ENCODE data around the gene ERGIC1. TPM values are rescaled to one million over a fixed set of nuclear protein-coding genes. Genes with fewer than 3 reads are reported as not detected.

The ERGIC1 gene
- total RNA-seq, 1 donor from 2014 or later = 177 TPM

GRCh38 chr5:172858511-172858989, 24.5 kb downstream of the ERGIC1 start:
- Histone ChIP-seq H3K9me3 (no peaks in the 10 kb centered on the region), H3K27ac (peak overlapping the region; percentile 78), H3K4me1 (peaks cover 83% of the 10 kb centered on the region), H3K36me3 (no peaks in the 10 kb centered on the region), H3K4me3 (no peak overlapping the region), H3K27me3 (ENCODE audit: low read depth) (no peaks in the 10 kb centered on the region)
- DNase-seq (no peak), ATAC-seq (no peak)
- TF ChIP-seq, protein P1, sequence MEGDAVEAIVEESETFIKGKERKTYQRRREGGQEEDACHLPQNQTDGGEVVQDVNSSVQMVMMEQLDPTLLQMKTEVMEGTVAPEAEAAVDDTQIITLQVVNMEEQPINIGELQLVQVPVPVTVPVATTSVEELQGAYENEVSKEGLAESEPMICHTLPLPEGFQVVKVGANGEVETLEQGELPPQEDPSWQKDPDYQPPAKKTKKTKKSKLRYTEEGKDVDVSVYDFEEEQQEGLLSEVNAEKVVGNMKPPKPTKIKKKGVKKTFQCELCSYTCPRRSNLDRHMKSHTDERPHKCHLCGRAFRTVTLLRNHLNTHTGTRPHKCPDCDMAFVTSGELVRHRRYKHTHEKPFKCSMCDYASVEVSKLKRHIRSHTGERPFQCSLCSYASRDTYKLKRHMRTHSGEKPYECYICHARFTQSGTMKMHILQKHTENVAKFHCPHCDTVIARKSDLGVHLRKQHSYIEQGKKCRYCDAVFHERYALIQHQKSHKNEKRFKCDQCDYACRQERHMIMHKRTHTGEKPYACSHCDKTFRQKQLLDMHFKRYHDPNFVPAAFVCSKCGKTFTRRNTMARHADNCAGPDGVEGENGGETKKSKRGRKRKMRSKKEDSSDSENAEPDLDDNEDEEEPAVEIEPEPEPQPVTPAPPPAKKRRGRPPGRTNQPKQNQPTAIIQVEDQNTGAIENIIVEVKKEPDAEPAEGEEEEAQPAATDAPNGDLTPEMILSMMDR (IDR thresholded peaks at IDR 0.05) = no peak
- intact Hi-C loops (cut with DNase I) = no loop called here

- Histone ChIP-seq H3K4me3 (no peak overlapping the region), H3K4me1 (peaks cover 76% of the 10 kb centered on the region), H3K9me3 (no peaks in the 10 kb centered on the region), H3K36me3 (no peaks in the 10 kb centered on the region), H3K27ac (peak overlapping the region; percentile 78), H3K27me3 (ENCODE audit: low read depth) (no peaks in the 10 kb centered on the region)
- ATAC-seq = peak; percentile 28 to 40
- DNase-seq = peak; percentile 69
- TF ChIP-seq, protein P1 (IDR thresholded peaks at IDR 0.05) = no peak
- intact Hi-C loops (cut with DNase I) = no loop called here
Measured at GRCh38 chr5:172858990-172859811, 25.1 kb downstream of the ERGIC1 start.

- Histone ChIP-seq H3K27ac (peak overlapping the region; percentile 78), H3K9me3 (no peaks in the 10 kb centered on the region), H3K36me3 (no peaks in the 10 kb centered on the region), H3K4me3 (no peak overlapping the region), H3K4me1 (peaks cover 72% of the 10 kb centered on the region), H3K27me3 (ENCODE audit: low read depth) (no peaks in the 10 kb centered on the region)
- intact Hi-C loops (cut with DNase I) = no loop called here
- TF ChIP-seq, protein P1 (IDR thresholded peaks at IDR 0.05) = no peak
- ATAC-seq = peak in 1 of 2 donors; percentile 57
- no peak for DNase-seq
Measured at GRCh38 chr5:172859966-172860365, 25.9 kb downstream of the ERGIC1 start.

DNA sequence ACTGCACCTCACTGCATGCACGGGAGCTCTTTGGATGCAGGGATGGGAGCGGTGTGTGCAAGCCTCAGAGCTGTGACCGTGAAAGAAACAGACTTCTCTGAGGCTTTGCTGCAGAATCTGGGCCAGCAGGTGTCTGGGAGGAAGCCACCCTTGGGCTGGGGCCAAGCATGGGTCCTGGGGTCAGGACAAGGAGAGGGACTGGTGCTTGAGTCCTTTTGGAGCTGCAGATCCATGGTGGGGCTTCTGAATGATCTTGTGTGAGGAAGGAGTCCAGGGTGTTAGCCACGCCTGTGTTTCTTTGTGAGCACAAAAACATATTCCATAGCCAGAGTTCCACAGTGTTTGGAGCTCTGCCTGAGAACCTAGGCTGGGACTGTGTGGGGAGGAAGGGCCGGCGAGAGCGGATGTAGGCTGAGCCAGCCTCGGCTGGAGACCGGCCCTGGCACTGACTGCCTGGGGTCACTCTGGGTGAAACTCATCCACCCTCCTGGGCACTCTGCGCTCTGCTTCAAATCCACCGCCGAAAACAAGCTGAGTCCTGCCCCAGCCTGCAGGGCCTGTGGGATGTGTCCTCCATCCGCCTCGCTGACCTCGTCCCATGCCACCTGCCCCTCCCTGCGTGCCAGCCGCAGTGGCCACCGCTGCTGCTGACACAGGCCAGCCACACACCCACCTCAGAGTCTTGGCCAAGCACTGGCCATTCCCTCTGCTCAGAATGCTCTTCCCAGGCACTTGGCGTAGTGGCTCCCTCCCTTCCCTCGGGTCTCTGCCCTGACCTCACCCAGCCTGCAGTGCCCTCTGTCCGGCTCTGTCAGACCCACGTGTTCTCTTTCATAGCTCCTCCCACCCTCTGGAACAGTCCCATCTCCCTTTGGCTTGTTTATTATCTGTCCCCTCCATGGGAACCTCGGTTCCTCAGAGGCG, 26.7 kb downstream of the ERGIC1 start:
- peak overlapping the region; percentile 78 for H3K27ac ChIP-seq
- no peaks in the 10 kb centered on the region for H3K36me3 ChIP-seq
- DNase-seq (peak; percentile 86), ATAC-seq (peak; percentile 87 to 93)
- intact Hi-C loops (cut with DNase I) = no loop called here
- no peaks in the 10 kb centered on the region for H3K9me3 ChIP-seq
- H3K4me3 ChIP-seq = peak overlapping the region; percentile 10
- TF ChIP-seq, protein P1 (IDR thresholded peaks at IDR 0.05) = no peak
- H3K4me1 ChIP-seq = peaks cover 68% of the 10 kb centered on the region
- no peaks in the 10 kb centered on the region for H3K27me3 ChIP-seq (ENCODE audit: low read depth)

DNA sequence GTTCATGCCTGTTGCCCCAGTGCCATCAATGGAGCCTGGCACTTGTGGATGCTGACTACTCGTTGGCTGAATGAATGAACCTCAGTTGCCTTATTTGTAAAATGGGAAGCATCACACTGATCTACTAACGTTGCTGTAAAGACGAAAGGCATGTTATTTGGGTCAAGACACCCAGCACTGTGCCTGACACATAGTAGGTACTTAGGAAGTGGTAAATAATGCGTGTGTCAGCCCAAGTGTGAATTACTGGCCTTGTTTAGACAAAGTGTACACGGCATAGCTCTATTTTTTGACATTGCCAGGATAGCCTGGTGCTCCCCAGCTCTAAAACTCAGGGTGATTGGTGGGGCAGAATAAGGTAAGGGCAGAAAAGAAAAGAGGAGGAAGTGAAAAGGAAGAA, 27.4 kb downstream of the ERGIC1 start:
- TF ChIP-seq, protein P1 (IDR thresholded peaks at IDR 0.05) = no peak
- ATAC-seq (no peak), DNase-seq (no peak)
- Histone ChIP-seq H3K9me3 (no peaks in the 10 kb centered on the region), H3K27ac (peak overlapping the region; percentile 78), H3K36me3 (no peaks in the 10 kb centered on the region), H3K27me3 (ENCODE audit: low read depth) (no peaks in the 10 kb centered on the region), H3K4me3 (no peak overlapping the region), H3K4me1 (peaks cover 70% of the 10 kb centered on the region)
- intact Hi-C loops (cut with DNase I) = no loop called here
